SK-N-SH (cell line): ENCODE data around the gene GPC5. TPM values are rescaled to one million over a fixed set of nuclear protein-coding genes. Genes with fewer than 3 reads are reported as not detected.

Source experiments
- CTCF ChIA-PET: fragments of 300-600, 350-600 bp; formaldehyde crosslinking; extraction: SDS; loops from one replicate; lab custom pipeline; 2021; lab: Yijun Ruan, JAX
- POLR2A ChIA-PET: fragments of 350-600 bp; sonication (Branson Sonifier 250); formaldehyde crosslinking; extraction: SDS; loops from one replicate; lab custom pipeline; 2020; ENCODE audit warnings: antibody characterized with exemption, inconsistent platforms; lab: Yijun Ruan, JAX
- DNase-seq: peaks from one replicate; pipeline ENCODE4 v3.0.0; 2012
- H2AFZ ChIP-seq: fragments of 200-600 bp; sonication (generic); 2 replicates; pipeline ENCODE4 v1.8.1; 2016; ENCODE audit warnings: antibody characterized with exemption, mild to moderate bottlenecking, low read depth
- H3F3A ChIP-seq: fragments of 200-600 bp; sonication (generic); replicated peaks from 2 replicates; pipeline ENCODE3; 2016; ENCODE audit warnings: antibody characterized with exemption, mild to moderate bottlenecking; ENCODE audit not compliant: insufficient read depth
- H3K27ac ChIP-seq, 2 experiments: fragments of 200-500 bp in 1 of 2; fragments of 200-600 bp in 1 of 2; sonication (Bioruptor generic) in 1 of 2; sonication (generic), shearing (Covaris generic) in 1 of 2; 2 replicates each; pipeline versions ENCODE4 v1.5.1 to v1.6.1; 2014 to 2016; ENCODE audit warnings: low read depth in 2 of 2, inconsistent platforms in 1 of 2, low read length in 1 of 2, mild to moderate bottlenecking in 1 of 2, mixed read lengths in 1 of 2
- H3K27me3 ChIP-seq: fragments of 200-600 bp; sonication (generic), shearing (Covaris generic); 2 replicates; pipeline ENCODE4 v1.6.1; 2016; ENCODE audit warnings: mixed run types; ENCODE audit not compliant: insufficient read depth
- H3K36me3 ChIP-seq, 2 experiments: fragments of 200-500 bp in 1 of 2; fragments of 200-600 bp in 1 of 2; sonication (Bioruptor generic) in 1 of 2; sonication (generic) in 1 of 2; replicated peaks in 1 of 2; 2 replicates each; pipeline versions ENCODE3 to v1.5.1; 2014 to 2016; ENCODE audit warnings: low read length in 1 of 2, mild to moderate bottlenecking in 1 of 2; ENCODE audit not compliant: insufficient read depth in 2 of 2, control insufficient read depth in 1 of 2
- H3K4me1 ChIP-seq, 2 experiments: fragments of 200-500 bp in 1 of 2; fragments of 200-600 bp in 1 of 2; sonication (Bioruptor generic) in 1 of 2; sonication (generic), shearing (Covaris generic) in 1 of 2; 2 replicates each; pipeline versions ENCODE4 v1.5.1 to v1.6.1; 2014 to 2016; ENCODE audit warnings: low read depth in 1 of 2, low read length in 1 of 2, mixed run types in 1 of 2; ENCODE audit not compliant: insufficient read depth in 2 of 2, control insufficient read depth in 1 of 2
- H3K4me2 ChIP-seq: fragments of 200-600 bp; sonication (generic), shearing (Covaris generic); 2 replicates; pipeline ENCODE4 v1.6.1; 2017; ENCODE audit warnings: mixed run types
- H3K4me3 ChIP-seq, 2 experiments: fragments of 200-500 bp in 1 of 2; fragments of 200-600 bp in 1 of 2; sonication (Bioruptor generic) in 1 of 2; sonication (generic), shearing (Covaris generic) in 1 of 2; 2 replicates each; pipeline versions ENCODE4 v1.5.1 to v1.8.1; 2014 to 2016; ENCODE audit warnings: low read depth in 2 of 2, inconsistent platforms in 1 of 2, low read length in 1 of 2, mild to moderate bottlenecking in 1 of 2, mixed read lengths in 1 of 2, moderate library complexity in 1 of 2
- H3K79me2 ChIP-seq: fragments of 200-600 bp; sonication (generic); 2 replicates; pipeline ENCODE4 v1.8.1; 2017; ENCODE audit warnings: mild to moderate bottlenecking; ENCODE audit not compliant: insufficient read depth
- H3K9ac ChIP-seq: fragments of 200-600 bp; sonication (generic); 2 replicates; pipeline ENCODE4 v1.6.1; 2017; ENCODE audit warnings: mixed run types
- H3K9me2 ChIP-seq: fragments of 200-600 bp; sonication (generic); 2 replicates; pipeline ENCODE4 v1.6.1; 2017; ENCODE audit warnings: mixed run types
- H3K9me3 ChIP-seq: fragments of 200-600 bp; sonication (generic); 2 replicates; pipeline ENCODE4 v1.6.1; 2017; ENCODE audit warnings: mixed run types, mild to moderate bottlenecking, moderate library complexity
- H4K20me1 ChIP-seq: fragments of 200-600 bp; sonication (generic); 2 replicates; pipeline ENCODE4 v1.6.1; 2017; ENCODE audit warnings: mild to moderate bottlenecking, mixed run types; ENCODE audit not compliant: insufficient read depth
- CHD2 ChIP-seq: fragments of 150-350 bp; IDR thresholded peaks from 2 replicates; pipeline ENCODE4 v1.6.1; 2018; ENCODE audit warnings: low read length; ENCODE audit not compliant: partially characterized antibody
- EP300 ChIP-seq, 2 experiments: IDR thresholded peaks; 2 replicates each; pipeline versions ENCODE4 v1.4.0 to v1.6.1; 2012; ENCODE audit warnings: borderline replicate concordance in 1 of 2, low read depth in 1 of 2, low read length in 1 of 2
- EZH2phosphoT487 ChIP-seq: fragments of 200-600 bp; sonication (generic); IDR thresholded peaks from 2 replicates; pipeline ENCODE4 v1.6.1; 2017; ENCODE audit warnings: low read depth, mixed run types, mild to moderate bottlenecking, antibody characterized with exemption, moderate library complexity, borderline replicate concordance
- FOSL2 ChIP-seq: IDR thresholded peaks from 2 replicates; pipeline ENCODE4 v1.4.0; 2012; ENCODE audit warnings: low read depth, mild to moderate bottlenecking, moderate library complexity, borderline replicate concordance
- FOXM1 ChIP-seq: IDR thresholded peaks from 2 replicates; pipeline ENCODE4 v1.4.0; 2012; ENCODE audit warnings: low read depth, mild to moderate bottlenecking
- IRF3 ChIP-seq: fragments of 150-350 bp; IDR thresholded peaks from 2 replicates; pipeline ENCODE4 v1.6.1; 2016; ENCODE audit warnings: mild to moderate bottlenecking, low read depth, low read length
- JUND ChIP-seq: IDR thresholded peaks from 2 replicates; pipeline ENCODE4 v1.4.0; 2012
- NFIC ChIP-seq: IDR thresholded peaks from 2 replicates; pipeline ENCODE4 v1.4.0; 2012; ENCODE audit warnings: borderline replicate concordance
- POLR2AphosphoS5 ChIP-seq: IDR thresholded peaks from 2 replicates; pipeline ENCODE4 v1.6.1; 2012; ENCODE audit warnings: low read depth, low read length
- RCOR1 ChIP-seq: fragments of 150-350 bp; IDR thresholded peaks from 2 replicates; pipeline ENCODE4 v1.6.1; 2017; ENCODE audit warnings: antibody characterized with exemption, low read length
- REST ChIP-seq: IDR thresholded peaks from 2 replicates; pipeline ENCODE4 v1.6.1; 2012; ENCODE audit warnings: mild to moderate bottlenecking, low read depth, low read length, moderate library complexity
- RFX5 ChIP-seq: IDR thresholded peaks from 2 replicates; pipeline ENCODE4 v1.6.1; 2012; ENCODE audit warnings: mild to moderate bottlenecking, improper control_type of control experiment, low read length
- RXRA ChIP-seq: IDR thresholded peaks from 2 replicates; pipeline ENCODE4 v1.4.0; 2012; ENCODE audit warnings: low read depth, mild to moderate bottlenecking, borderline replicate concordance
- TAF1 ChIP-seq: IDR thresholded peaks from 2 replicates; pipeline ENCODE4 v1.6.1; 2012; ENCODE audit warnings: low read depth, mild to moderate bottlenecking, low read length, moderate library complexity, borderline replicate concordance
- TCF12 ChIP-seq: IDR thresholded peaks from 2 replicates; pipeline ENCODE4 v1.4.0; 2012
- USF2 ChIP-seq: fragments of 150-350 bp; IDR thresholded peaks from 2 replicates; pipeline ENCODE4 v1.6.1; 2017; ENCODE audit warnings: antibody characterized with exemption, low read length, low read depth, borderline replicate concordance
- WGBS: methylation state at CpG from one replicate; pipeline ENCODE4 v1.1.6; 2017; ENCODE audit warnings: low lambda C conversion rate; 5-methylcytosine and 5-hydroxymethylcytosine counted together
- polyA plus RNA-seq, 3 experiments: library from polyadenylated mRNA; depleted of rRNA; stranded (reverse); fragments of >200 nt; gene quantifications; 2 replicates each; pipeline ENCODE4 v1.2.3, GENCODE V29; 2012
- TF ChIP-seq, protein P1 (sequence below): IDR thresholded peaks from 2 replicates; pipeline ENCODE4 v1.4.0; 2012; ENCODE audit warnings: low read depth

Gene GPC5
- polyA plus RNA-seq, 1 of the 3 experiments (the other 2 are of a cell fraction) = 0.03 TPM

DNA sequence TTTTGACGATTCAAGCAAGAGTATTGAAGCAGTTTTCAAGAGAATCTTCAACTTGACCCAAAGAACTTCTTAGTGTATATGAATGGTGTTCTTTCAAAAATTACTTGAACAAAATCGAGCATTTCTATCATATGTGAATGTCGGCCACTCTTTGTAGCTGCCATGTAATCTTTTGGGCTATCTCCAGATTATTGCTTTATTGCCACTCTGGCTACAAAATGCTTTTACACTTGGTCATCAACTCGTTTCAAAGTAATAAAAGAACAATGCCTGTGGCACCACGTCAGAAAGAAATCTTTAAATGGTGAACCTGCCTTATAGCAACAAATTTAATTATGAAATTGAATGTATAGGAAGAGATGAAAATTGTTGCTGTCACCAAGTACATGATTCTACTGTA is 834.5 kb downstream of the GPC5 start:
- H2AFZ ChIP-seq = no peak overlapping the region
- TF ChIP-seq TAF1 (no peak), EZH2phosphoT487 (no peak), RXRA (no peak)
- no peaks in the 10 kb centered on the region for H4K20me1 ChIP-seq
- H3K79me2 ChIP-seq = no peaks in the 10 kb centered on the region
- no peaks in the 10 kb centered on the region for H3K9me3 ChIP-seq
- H3K4me2 ChIP-seq = no peak overlapping the region
- ChIA-PET POLR2A (no interaction called here), CTCF (no interaction called here)
- WGBS = 37% methylated on average over 5 of the region's 5 CpGs
- no peak for DNase-seq
- no peak overlapping the region for H3K4me3 ChIP-seq
- no peaks in the 10 kb centered on the region for H3K36me3 ChIP-seq
- H3K27ac ChIP-seq = no peak overlapping the region
- H3K27me3 ChIP-seq = no peaks in the 10 kb centered on the region
- no peak overlapping the region for H3K9ac ChIP-seq
- no peaks in the 10 kb centered on the region for H3K4me1 ChIP-seq
- H3K9me2 ChIP-seq = no peaks in the 10 kb centered on the region
- H3F3A ChIP-seq = no peaks in the 10 kb centered on the region

- CTCF ChIA-PET = no interaction called here
These were observed 853.3 kb downstream of the GPC5 start for GRCh38 chr13:92251671-92252210.

More at GRCh38 chr13:92251671-92252210, 853.3 kb downstream of the GPC5 start:
- no peak overlapping the region for H3K27ac ChIP-seq
- TF ChIP-seq IRF3 = no peak
- TF ChIP-seq NFIC = no peak
- no peak for TF ChIP-seq FOSL2
- no peak for TF ChIP-seq JUND
- TF ChIP-seq RXRA = no peak
- TF ChIP-seq TCF12 = no peak
- no peak for TF ChIP-seq CHD2
- no peak for TF ChIP-seq RFX5
- no peak for TF ChIP-seq TAF1
- TF ChIP-seq, protein P1, sequence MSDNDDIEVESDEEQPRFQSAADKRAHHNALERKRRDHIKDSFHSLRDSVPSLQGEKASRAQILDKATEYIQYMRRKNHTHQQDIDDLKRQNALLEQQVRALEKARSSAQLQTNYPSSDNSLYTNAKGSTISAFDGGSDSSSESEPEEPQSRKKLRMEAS = no peak
- no peak for TF ChIP-seq RCOR1
- no peak for TF ChIP-seq EZH2phosphoT487
- TF ChIP-seq FOXM1 = no peak
- no peak for TF ChIP-seq REST
- no peak for TF ChIP-seq EP300 (IDR thresholded peaks at IDR 0.05; ENCODE audit: borderline replicate concordance in 1 of 2, low read depth in 1 of 2, low read length in 1 of 2)
- no peak for TF ChIP-seq USF2
- TF ChIP-seq POLR2AphosphoS5 = no peak
- TF ChIP-seq, all 33 proteins: peak for 0
- Histone ChIP-seq H3K9me2 (no peaks in the 10 kb centered on the region), H3K27me3 (no peaks in the 10 kb centered on the region), H3K4me2 (no peak overlapping the region), H3K9ac (no peak overlapping the region), H2AFZ (no peak overlapping the region), H3F3A (no peaks in the 10 kb centered on the region), H4K20me1 (no peaks in the 10 kb centered on the region), H3K4me3 (no peak overlapping the region), H3K9me3 (no peaks in the 10 kb centered on the region), H3K79me2 (no peaks in the 10 kb centered on the region), H3K36me3 (no peaks in the 10 kb centered on the region), H3K4me1 (peaks cover 0 to 2% of the 10 kb centered on the region in 2 experiments; a peak in 2 of 4 replicates)
- POLR2A ChIA-PET = no interaction called here
- no peak for DNase-seq
- 24% methylated on average over 2 of the region's 2 CpGs for WGBS
